Measurements from ENCODE around the gene NINL. TPM values are rescaled to one million over a fixed set of nuclear protein-coding genes. Genes with fewer than 3 reads are reported as not detected.
"Not testable (repeated sequence)": the region's sequence is repeated elsewhere in the genome, so short reads cannot be mapped to it uniquely, and the experiment has no call there.

Gene NINL
- total and polyA plus RNA-seq, 2 of the 4 experiments (the other 2 are of a cell fraction): 3.0 to 10.4 TPM

- TF ChIP-seq RFX5 (IDR thresholded peaks at IDR 0.05; ENCODE audit: low read depth, low read length) (no peak), SMC3 (IDR thresholded peaks at IDR 0.05; ENCODE audit: low read depth, low read length) (no peak), MAZ (IDR thresholded peaks at IDR 0.05; ENCODE audit: borderline replicate concordance, low read depth, low read length) (no peak), CTCF (conservative IDR thresholded peaks at IDR 0.05; ENCODE audit: low read depth, low read length) (no peak)
- no peak overlapping the region for H3K18ac ChIP-seq (ENCODE audit: low read depth, low read length)
- H3K79me1 ChIP-seq (ENCODE audit: low read depth in 1 of 2, low read length in 2 of 2): peaks cover 4 to 22% of the 10 kb centered on the region in 2 experiments
- H3K9me1 ChIP-seq (ENCODE audit: insufficient read depth, low read length): no peaks in the 10 kb centered on the region; the same call in 1 of the 2 replicates
- no TSS peak for BruUV-seq (replicated peaks)
- H4K5ac ChIP-seq (ENCODE audit: low read depth, low read length): no peak overlapping the region
- H3K36me3 ChIP-seq (ENCODE audit: control insufficient read depth, insufficient read depth, low read length): no peaks in the 10 kb centered on the region
- POLR2A ChIA-PET (ENCODE audit: unreplicated experiment): interaction anchor here (0.6 kb wide), 1 partner anchor 47 kb away, joined by 9 read pairs; no protein-coding TSS in a partner anchor
- H3K27ac ChIP-seq (ENCODE audit: insufficient read depth, low read length): no peak overlapping the region
- H3K4me1 ChIP-seq (ENCODE audit: control insufficient read depth, insufficient read depth, low read length): peaks cover 4% of the 10 kb centered on the region
- H2BK5ac ChIP-seq (ENCODE audit: low read depth, low read length, poor library complexity, severe bottlenecking): no peak overlapping the region
- WGBS, 2 experiments (ENCODE audit: extremely low coverage in 2 of 2, insufficient read length in 1 of 2): 97% methylated on average over 5 of the region's 11 CpGs; no CpG with 5 or more reads in 1 of the 2 experiments
- H4K20me1 ChIP-seq (ENCODE audit: insufficient read depth, low read length): no peaks in the 10 kb centered on the region
- in situ Hi-C loops (cut with MboI; ENCODE audit: low sequenced_read_pairs) (loop anchor here (25.0 kb wide), 1 partner anchor 600 kb away; the partner anchor contains the start of gene APMAP), intact Hi-C loops (cut with micrococcal nuclease) (no loop called here), dilution Hi-C loops (cut with HindIII; ENCODE audit: low sequenced_read_pairs, unreplicated experiment) (no loop called here)
- H3K4ac ChIP-seq (ENCODE audit: low read depth, low read length): no peak overlapping the region
- no peak overlapping the region for H2AK5ac ChIP-seq (ENCODE audit: low read depth, low read length)
- no peak overlapping the region for H2BK20ac ChIP-seq (ENCODE audit: low read depth, low read length)
- no peak overlapping the region for H3K14ac ChIP-seq (replicated peaks; ENCODE audit: low read depth, low read length)
- H2AK9ac ChIP-seq (replicated peaks; ENCODE audit: low read depth, low read length, poor library complexity): no peak overlapping the region
- ATAC-seq (ENCODE audit: low read depth) (no peak), DNase-seq (peak; percentile 28)
- no peak overlapping the region for H2BK120ac ChIP-seq (ENCODE audit: low read depth, low read length)
- no peak overlapping the region for H3K4me2 ChIP-seq (ENCODE audit: low read depth, low read length)
- no peak overlapping the region for H2BK15ac ChIP-seq (ENCODE audit: low read depth, low read length)
- no peak overlapping the region for H3K56ac ChIP-seq (ENCODE audit: extremely low read depth, insufficient read depth, low read length)
- CTCF ChIA-PET: interaction anchor here (0.9 kb wide), 1 partner anchor 12 kb away, joined by 3 read pairs; no protein-coding TSS in a partner anchor
- H3K9ac ChIP-seq (ENCODE audit: low read depth, low read length): no peak overlapping the region
- H3K23ac ChIP-seq (ENCODE audit: low read depth, low read length): no peak overlapping the region
- H3K9me3 ChIP-seq (ENCODE audit: control insufficient read depth, insufficient read depth, low read length): no peaks in the 10 kb centered on the region
- no peak overlapping the region for H2AFZ ChIP-seq (replicated peaks; ENCODE audit: low read length, poor library complexity)
- no peak overlapping the region for H3K4me3 ChIP-seq (ENCODE audit: insufficient read depth, low read depth, low read length)
- H4K91ac ChIP-seq (ENCODE audit: insufficient read depth, low read depth, low read length): no peak overlapping the region
- no peaks in the 10 kb centered on the region for H3K27me3 ChIP-seq (ENCODE audit: control insufficient read depth, insufficient read depth, low read length)
- H4K8ac ChIP-seq (ENCODE audit: low read depth in 2 of 2, low read length in 2 of 2): no peak overlapping the region
Observed at GRCh38 chr20:25586877-25587276, 1.5 kb upstream of the NINL start.

GRCh38 chr20:25583607-25584006, 1.7 kb downstream of the NINL start:
- H2AK5ac ChIP-seq (ENCODE audit: low read depth, low read length); H3K4ac ChIP-seq (ENCODE audit: low read depth, low read length); H2BK15ac ChIP-seq (ENCODE audit: low read depth, low read length); dilution Hi-C loops (cut with HindIII; ENCODE audit: low sequenced_read_pairs, unreplicated experiment); H2BK120ac ChIP-seq (ENCODE audit: low read depth, low read length); H4K8ac ChIP-seq (ENCODE audit: low read depth in 2 of 2, low read length in 2 of 2); H2BK20ac ChIP-seq (ENCODE audit: low read depth, low read length); H3K9me1 ChIP-seq (ENCODE audit: insufficient read depth, low read length); H3K27ac ChIP-seq (ENCODE audit: insufficient read depth, low read length); H3K23ac ChIP-seq (ENCODE audit: low read depth, low read length); H4K5ac ChIP-seq (ENCODE audit: low read depth, low read length); H3K9ac ChIP-seq (ENCODE audit: low read depth, low read length); ATAC-seq (ENCODE audit: low read depth); H3K56ac ChIP-seq (ENCODE audit: extremely low read depth, insufficient read depth, low read length); H4K91ac ChIP-seq (ENCODE audit: insufficient read depth, low read depth, low read length); H3K14ac ChIP-seq (replicated peaks; ENCODE audit: low read depth, low read length); intact Hi-C loops (cut with micrococcal nuclease); H3K36me3 ChIP-seq (ENCODE audit: control insufficient read depth, insufficient read depth, low read length); H2AK9ac ChIP-seq (replicated peaks; ENCODE audit: low read depth, low read length, poor library complexity); H2BK5ac ChIP-seq (ENCODE audit: low read depth, low read length, poor library complexity, severe bottlenecking); H3K4me3 ChIP-seq (ENCODE audit: insufficient read depth, low read depth, low read length); H3K27me3 ChIP-seq (ENCODE audit: control insufficient read depth, insufficient read depth, low read length); H3K18ac ChIP-seq (ENCODE audit: low read depth, low read length); DNase-seq; H3K9me3 ChIP-seq (ENCODE audit: control insufficient read depth, insufficient read depth, low read length); H3K4me2 ChIP-seq (ENCODE audit: low read depth, low read length); H2AFZ ChIP-seq (replicated peaks; ENCODE audit: low read length, poor library complexity): not testable (repeated sequence)
- ChIA-PET POLR2A (ENCODE audit: unreplicated experiment) (interaction anchor here (0.6 kb wide), 1 partner anchor 56 kb away, joined by 3 read pairs; no protein-coding TSS in a partner anchor), CTCF (interaction anchor here (0.8 kb wide), 1 partner anchor 10 kb away, joined by 3 read pairs; no protein-coding TSS in a partner anchor)
- Histone ChIP-seq H3K79me1 (ENCODE audit: low read depth in 1 of 2, low read length in 2 of 2) (peaks cover 24 to 51% of the 10 kb centered on the region in 2 experiments), H4K20me1 (ENCODE audit: insufficient read depth, low read length) (peaks cover 19% of the 10 kb centered on the region), H3K4me1 (ENCODE audit: control insufficient read depth, insufficient read depth, low read length) (peaks cover 10% of the 10 kb centered on the region)
- in situ Hi-C loops (cut with MboI; ENCODE audit: low sequenced_read_pairs): loop anchor here (25.0 kb wide), 1 partner anchor 596 kb away; the partner anchor contains the start of gene APMAP
- BruUV-seq (replicated peaks): TSS peak; percentile 18
- no CpG with 5 or more reads among the region's 7 CpGs for WGBS, 2 experiments (ENCODE audit: extremely low coverage in 2 of 2, insufficient read length in 1 of 2)
